ENCODE data around the gene KCNIP4. TPM values are rescaled to one million over a fixed set of nuclear protein-coding genes. Genes with fewer than 3 reads are reported as not detected.

The KCNIP4 gene
- total RNA-seq, 1 donor from 2014 or later: 30.4 TPM

DNA sequence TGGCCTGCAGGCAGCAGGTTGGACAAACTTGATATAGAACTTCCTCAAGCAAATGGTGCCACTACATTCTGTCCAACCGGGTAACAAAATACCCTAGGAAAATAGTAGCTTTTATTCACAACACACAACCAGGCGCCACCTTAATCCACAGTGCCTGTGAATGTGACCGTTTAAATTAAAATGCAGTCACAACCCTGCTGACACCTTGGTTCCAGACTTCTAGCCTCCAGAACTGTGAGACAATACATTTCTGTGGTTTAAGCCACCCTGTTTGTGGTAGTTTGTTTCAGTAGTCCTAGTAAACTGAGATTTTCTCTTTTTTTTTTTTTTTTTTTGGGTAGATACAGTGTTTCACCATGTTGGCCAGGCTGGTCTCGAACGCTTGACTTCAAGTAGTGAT is 672.5 kb downstream of the KCNIP4 start:
- no peaks in the 10 kb centered on the region for H3K9me3 Mint-ChIP-seq (ENCODE audit: unreplicated experiment)
- no peak overlapping the region for H3K4me3 Mint-ChIP-seq (ENCODE audit: unreplicated experiment)
- no peak for DNase-seq
- peaks cover 2% of the 10 kb centered on the region for H3K27me3 Mint-ChIP-seq (ENCODE audit: unreplicated experiment)
- H3K4me1 Mint-ChIP-seq (ENCODE audit: low read depth, unreplicated experiment): no peaks in the 10 kb centered on the region
- no peaks in the 10 kb centered on the region for H3K36me3 Mint-ChIP-seq (ENCODE audit: unreplicated experiment)
- TF ChIP-seq, protein P1, sequence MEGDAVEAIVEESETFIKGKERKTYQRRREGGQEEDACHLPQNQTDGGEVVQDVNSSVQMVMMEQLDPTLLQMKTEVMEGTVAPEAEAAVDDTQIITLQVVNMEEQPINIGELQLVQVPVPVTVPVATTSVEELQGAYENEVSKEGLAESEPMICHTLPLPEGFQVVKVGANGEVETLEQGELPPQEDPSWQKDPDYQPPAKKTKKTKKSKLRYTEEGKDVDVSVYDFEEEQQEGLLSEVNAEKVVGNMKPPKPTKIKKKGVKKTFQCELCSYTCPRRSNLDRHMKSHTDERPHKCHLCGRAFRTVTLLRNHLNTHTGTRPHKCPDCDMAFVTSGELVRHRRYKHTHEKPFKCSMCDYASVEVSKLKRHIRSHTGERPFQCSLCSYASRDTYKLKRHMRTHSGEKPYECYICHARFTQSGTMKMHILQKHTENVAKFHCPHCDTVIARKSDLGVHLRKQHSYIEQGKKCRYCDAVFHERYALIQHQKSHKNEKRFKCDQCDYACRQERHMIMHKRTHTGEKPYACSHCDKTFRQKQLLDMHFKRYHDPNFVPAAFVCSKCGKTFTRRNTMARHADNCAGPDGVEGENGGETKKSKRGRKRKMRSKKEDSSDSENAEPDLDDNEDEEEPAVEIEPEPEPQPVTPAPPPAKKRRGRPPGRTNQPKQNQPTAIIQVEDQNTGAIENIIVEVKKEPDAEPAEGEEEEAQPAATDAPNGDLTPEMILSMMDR (IDR thresholded peaks at IDR 0.05; ENCODE audit: partially characterized antibody, unreplicated experiment): no peak
- H3K27ac Mint-ChIP-seq (ENCODE audit: unreplicated experiment): no peak overlapping the region

DNA sequence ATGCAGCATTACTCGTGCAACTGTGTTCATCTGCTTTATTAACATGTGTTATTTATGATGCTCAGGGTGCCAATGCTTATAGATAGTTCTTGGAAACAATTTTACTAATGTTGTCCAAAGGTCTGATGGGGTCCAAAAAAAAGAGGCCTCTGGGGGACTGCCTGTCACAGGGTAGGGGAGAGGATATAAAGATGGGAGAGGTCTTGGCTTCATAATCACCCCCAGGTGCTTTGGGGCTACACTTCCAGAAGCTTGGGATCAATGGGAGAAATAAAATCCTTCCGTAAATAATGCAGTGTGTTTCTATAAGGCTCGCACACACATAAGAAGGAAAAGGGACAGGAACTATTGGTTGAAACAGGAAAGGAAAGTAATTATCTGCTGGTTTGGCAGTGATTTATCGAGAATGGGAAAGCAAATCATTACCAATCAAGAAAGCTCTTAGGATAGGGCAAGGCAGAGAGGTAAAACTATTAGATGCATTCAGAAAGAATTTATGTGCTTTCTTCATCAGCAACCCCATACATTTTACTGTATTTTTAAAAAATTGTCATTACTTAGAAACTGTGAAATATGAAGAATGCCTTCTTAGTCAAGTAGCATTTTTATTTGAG is 677.0 kb downstream of the KCNIP4 start:
- Mint-ChIP-seq H3K4me1 (ENCODE audit: low read depth, unreplicated experiment) (no peaks in the 10 kb centered on the region), H3K27me3 (ENCODE audit: unreplicated experiment) (peaks cover 2% of the 10 kb centered on the region), H3K36me3 (ENCODE audit: unreplicated experiment) (no peaks in the 10 kb centered on the region), H3K4me3 (ENCODE audit: unreplicated experiment) (no peak overlapping the region), H3K27ac (ENCODE audit: unreplicated experiment) (no peak overlapping the region), H3K9me3 (ENCODE audit: unreplicated experiment) (no peaks in the 10 kb centered on the region)
- DNase-seq: no peak
- TF ChIP-seq, protein P1 (IDR thresholded peaks at IDR 0.05; ENCODE audit: partially characterized antibody, unreplicated experiment): no peak

DNA sequence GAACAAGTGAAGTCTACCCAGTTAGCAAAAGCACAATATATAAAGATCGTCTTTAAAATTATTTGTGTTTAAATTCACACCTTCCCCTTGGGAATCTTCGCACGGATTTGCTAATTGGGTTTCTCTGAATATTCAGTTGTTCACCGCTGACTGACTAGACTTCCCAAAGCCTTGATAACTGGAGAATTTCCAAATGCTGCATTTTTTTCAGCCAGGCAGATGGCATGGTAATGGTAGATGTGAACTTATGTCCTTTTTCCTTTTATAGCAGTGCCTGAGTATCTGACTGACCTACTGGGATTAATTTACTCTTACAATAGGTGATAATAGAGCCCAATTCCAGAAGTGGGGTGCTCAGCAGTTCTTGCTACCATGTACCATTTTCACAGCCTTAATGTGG is 700.2 kb downstream of the KCNIP4 start:
- TF ChIP-seq, protein P1 (IDR thresholded peaks at IDR 0.05; ENCODE audit: partially characterized antibody, unreplicated experiment): no peak
- DNase-seq: no peak
- Mint-ChIP-seq H3K27me3 (ENCODE audit: unreplicated experiment) (no peaks in the 10 kb centered on the region), H3K4me1 (ENCODE audit: low read depth, unreplicated experiment) (peaks cover 19% of the 10 kb centered on the region), H3K36me3 (ENCODE audit: unreplicated experiment) (no peaks in the 10 kb centered on the region), H3K27ac (ENCODE audit: unreplicated experiment) (no peak overlapping the region), H3K4me3 (ENCODE audit: unreplicated experiment) (no peak overlapping the region), H3K9me3 (ENCODE audit: unreplicated experiment) (no peaks in the 10 kb centered on the region)

DNA sequence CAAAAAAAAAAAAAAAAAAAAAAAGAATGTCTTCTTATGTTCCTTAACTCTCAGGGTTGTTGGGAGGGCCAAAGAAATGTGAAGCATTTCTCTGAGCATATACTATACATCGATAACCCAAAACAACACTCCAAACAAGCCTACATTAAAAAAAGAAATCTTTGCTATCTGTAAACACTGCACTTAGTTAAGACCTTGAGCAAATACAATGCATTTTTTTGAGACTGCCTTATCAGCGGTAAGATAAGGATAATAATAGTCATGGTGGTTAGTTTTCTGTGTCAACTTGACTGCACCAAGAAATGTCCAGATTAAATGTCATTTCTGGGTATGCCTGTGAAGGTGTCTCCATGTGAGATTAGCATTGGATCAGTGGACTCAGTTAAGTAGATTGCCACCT is 706.4 kb downstream of the KCNIP4 start:
- H3K9me3 Mint-ChIP-seq (ENCODE audit: unreplicated experiment): no peaks in the 10 kb centered on the region
- no peak overlapping the region for H3K4me3 Mint-ChIP-seq (ENCODE audit: unreplicated experiment)
- H3K27ac Mint-ChIP-seq (ENCODE audit: unreplicated experiment): no peak overlapping the region
- H3K4me1 Mint-ChIP-seq (ENCODE audit: low read depth, unreplicated experiment): peaks cover 12% of the 10 kb centered on the region
- H3K27me3 Mint-ChIP-seq (ENCODE audit: unreplicated experiment): no peaks in the 10 kb centered on the region
- H3K36me3 Mint-ChIP-seq (ENCODE audit: unreplicated experiment): no peaks in the 10 kb centered on the region
- no peak for DNase-seq
- TF ChIP-seq, protein P1 (IDR thresholded peaks at IDR 0.05; ENCODE audit: partially characterized antibody, unreplicated experiment): no peak

DNA sequence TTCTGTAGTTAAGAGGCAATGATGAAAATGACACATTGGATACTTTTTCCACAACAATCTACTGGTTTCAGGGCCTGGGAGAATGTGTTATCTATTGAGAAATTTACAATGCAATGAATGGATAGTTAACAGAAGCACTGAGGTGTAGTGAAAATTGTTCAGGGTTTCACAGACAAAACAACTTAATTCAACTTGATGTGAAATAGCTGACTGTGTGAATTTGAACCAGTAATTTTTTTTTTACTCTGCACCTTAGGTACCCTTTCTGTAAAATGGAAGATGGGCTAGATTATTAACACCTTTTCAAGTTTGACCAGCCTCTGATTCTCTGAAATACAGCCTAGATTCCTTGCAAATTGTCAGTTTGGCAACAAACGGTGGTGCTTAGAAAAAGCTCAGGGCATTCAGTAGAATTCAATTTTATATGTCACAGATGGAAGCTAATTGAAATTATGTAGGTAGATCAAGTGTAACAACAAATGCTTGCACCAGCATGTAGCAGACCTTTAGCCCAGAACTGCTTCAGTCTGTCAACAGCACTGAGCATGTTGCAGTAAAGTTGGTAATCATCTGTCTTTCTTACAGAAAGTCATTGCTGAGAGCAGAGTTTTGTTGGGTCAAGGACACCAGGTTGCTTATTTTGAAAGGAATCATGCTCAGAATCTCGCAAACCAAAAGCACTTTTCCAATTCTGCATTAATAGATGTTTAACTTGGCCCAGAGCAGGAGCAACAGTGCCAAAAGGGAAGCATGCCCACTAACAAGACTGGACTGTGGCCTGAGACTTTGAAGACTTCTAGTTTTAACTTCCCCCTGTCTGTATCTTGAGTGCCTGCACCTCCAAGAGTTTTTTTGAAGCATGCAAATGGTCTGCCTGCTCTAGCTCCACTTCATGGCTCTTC is 721.7 kb downstream of the KCNIP4 start:
- no peaks in the 10 kb centered on the region for H3K9me3 Mint-ChIP-seq (ENCODE audit: unreplicated experiment)
- no peak overlapping the region for H3K27ac Mint-ChIP-seq (ENCODE audit: unreplicated experiment)
- no peak overlapping the region for H3K4me3 Mint-ChIP-seq (ENCODE audit: unreplicated experiment)
- no peaks in the 10 kb centered on the region for H3K4me1 Mint-ChIP-seq (ENCODE audit: low read depth, unreplicated experiment)
- no peak for DNase-seq
- H3K27me3 Mint-ChIP-seq (ENCODE audit: unreplicated experiment): no peaks in the 10 kb centered on the region
- TF ChIP-seq, protein P1 (IDR thresholded peaks at IDR 0.05; ENCODE audit: partially characterized antibody, unreplicated experiment): no peak
- no peaks in the 10 kb centered on the region for H3K36me3 Mint-ChIP-seq (ENCODE audit: unreplicated experiment)

Measured in glutamatergic neuron (in vitro differentiated cells).